ENCODE data around the gene PRKD2. TPM values are rescaled to one million over a fixed set of nuclear protein-coding genes. Genes with fewer than 3 reads are reported as not detected.

Gene PRKD2
- total RNA-seq, 5 donors from 2014 or later (not counting 1 experiment from before 2014, with no cell fraction given) = 121 to 145 (median 138) TPM

- ChIA-PET POLR2A (interaction anchor here (0.6 kb wide), 2 partner anchors 14 to 130 kb away, joined by 3 to 4 read pairs; no protein-coding TSS in a partner anchor), CTCF (interaction anchor here (0.5 to 3.5 kb wide), 7 partner anchors 9 to 24 kb away, joined by 4 to 23 read pairs (median 10); partner anchors contain the start of gene PRKD2 (in 1 of the 2))
- 98% methylated on average over 11 of the region's 11 CpGs for WGBS (ENCODE audit: insufficient coverage)
- Mint-ChIP-seq H3K9me3 (no peaks in the 10 kb centered on the region), H3K4me3 (no peak overlapping the region), H3K27ac (no peak overlapping the region), H3K4me1 (peaks cover 9 to 23% (median 21%) of the 10 kb centered on the region in 3 donors), H3K36me3 (peaks cover 33% of the 10 kb centered on the region), H3K27me3 (no peaks in the 10 kb centered on the region)
- DNase-seq = no peak
- H3K27me3 ChIP-seq (replicated peaks in 1 of 2; ENCODE audit: control insufficient read depth in 2 of 2, extremely low read depth in 1 of 2, insufficient read depth in 2 of 2, low read length in 1 of 2) = no peaks in the 10 kb centered on the region
- H3K4me3 ChIP-seq (ENCODE audit: control insufficient read depth in 1 of 2, extremely low read depth in 1 of 2, low read length in 1 of 2) = no peak overlapping the region
- H3K27ac ChIP-seq (ENCODE audit: low read length) = no peak overlapping the region
- peaks cover 1 to 23% of the 10 kb centered on the region in 2 experiments for H3K4me1 ChIP-seq (ENCODE audit: control insufficient read depth in 1 of 2, extremely low read depth in 1 of 2, insufficient read depth in 2 of 2, low read length in 2 of 2)
- H3K36me3 ChIP-seq (ENCODE audit: control insufficient read depth in 2 of 2, extremely low read depth in 1 of 2, insufficient read depth in 1 of 2, low read length in 1 of 2) = peaks cover 23 to 98% of the 10 kb centered on the region in 2 donors
- no peaks in the 10 kb centered on the region for H3K9me3 ChIP-seq
- no peak for ATAC-seq (replicated peaks in 1 of 4)
Measured at GRCh38 chr19:46727757-46728156, 10.8 kb upstream of the PRKD2 start.

GRCh38 chr19:46726971-46727501 is 10.1 kb upstream of the PRKD2 start:
- peaks cover 34% of the 10 kb centered on the region for H3K36me3 Mint-ChIP-seq
- ChIA-PET POLR2A (interaction anchor here in 1 of 2 donors (0.6 kb wide), 1 partner anchor 18 kb away, joined by 3 read pairs; no protein-coding TSS in a partner anchor), CTCF (interaction anchor here in 1 of 2 donors (0.6 kb wide), 1 partner anchor 15 kb away, joined by 6 read pairs; no protein-coding TSS in a partner anchor)
- Histone ChIP-seq H3K27ac (ENCODE audit: low read length) (no peak overlapping the region), H3K4me3 (ENCODE audit: control insufficient read depth in 1 of 2, extremely low read depth in 1 of 2, low read length in 1 of 2) (no peak overlapping the region), H3K9me3 (no peaks in the 10 kb centered on the region), H3K27me3 (replicated peaks in 1 of 2; ENCODE audit: control insufficient read depth in 2 of 2, extremely low read depth in 1 of 2, insufficient read depth in 2 of 2, low read length in 1 of 2) (no peaks in the 10 kb centered on the region), H3K36me3 (ENCODE audit: control insufficient read depth in 2 of 2, extremely low read depth in 1 of 2, insufficient read depth in 1 of 2, low read length in 1 of 2) (peaks cover 29 to 98% of the 10 kb centered on the region in 2 donors), H3K4me1 (ENCODE audit: control insufficient read depth in 1 of 2, extremely low read depth in 1 of 2, insufficient read depth in 2 of 2, low read length in 2 of 2) (peaks cover 4 to 30% of the 10 kb centered on the region in 2 experiments)
- peaks cover 11 to 26% (median 21%) of the 10 kb centered on the region in 3 donors for H3K4me1 Mint-ChIP-seq
- DNase-seq (no peak), ATAC-seq (replicated peaks in 1 of 4) (no peak)
- no peak overlapping the region for H3K4me3 Mint-ChIP-seq
- no peaks in the 10 kb centered on the region for H3K9me3 Mint-ChIP-seq
- H3K27me3 Mint-ChIP-seq = no peaks in the 10 kb centered on the region
- 96% methylated on average over 12 of the region's 14 CpGs for WGBS (ENCODE audit: insufficient coverage)
- H3K27ac Mint-ChIP-seq = no peak overlapping the region

GRCh38 chr19:46726551-46726950 is 9.6 kb upstream of the PRKD2 start:
- CTCF ChIA-PET = no interaction called here
- no peaks in the 10 kb centered on the region for H3K27me3 Mint-ChIP-seq
- no peak overlapping the region for H3K4me3 Mint-ChIP-seq
- no peak overlapping the region for H3K4me3 ChIP-seq (ENCODE audit: control insufficient read depth in 1 of 2, extremely low read depth in 1 of 2, low read length in 1 of 2)
- POLR2A ChIA-PET = no interaction called here
- no peak overlapping the region for H3K27ac ChIP-seq (ENCODE audit: low read length)
- DNase-seq = no peak
- no peaks in the 10 kb centered on the region for H3K27me3 ChIP-seq (replicated peaks in 1 of 2; ENCODE audit: control insufficient read depth in 2 of 2, extremely low read depth in 1 of 2, insufficient read depth in 2 of 2, low read length in 1 of 2)
- H3K9me3 ChIP-seq = no peaks in the 10 kb centered on the region
- peaks cover 11 to 24% (median 17%) of the 10 kb centered on the region in 3 donors for H3K4me1 Mint-ChIP-seq
- ATAC-seq (replicated peaks in 1 of 4) = no peak
- 97% methylated on average over 10 of the region's 10 CpGs for WGBS (ENCODE audit: insufficient coverage)
- peaks cover 4 to 35% of the 10 kb centered on the region in 2 experiments for H3K4me1 ChIP-seq (ENCODE audit: control insufficient read depth in 1 of 2, extremely low read depth in 1 of 2, insufficient read depth in 2 of 2, low read length in 2 of 2)
- peaks cover 32% of the 10 kb centered on the region for H3K36me3 Mint-ChIP-seq
- peaks cover 33 to 98% of the 10 kb centered on the region in 2 donors for H3K36me3 ChIP-seq (ENCODE audit: control insufficient read depth in 2 of 2, extremely low read depth in 1 of 2, insufficient read depth in 1 of 2, low read length in 1 of 2)
- no peak overlapping the region for H3K27ac Mint-ChIP-seq
- no peaks in the 10 kb centered on the region for H3K9me3 Mint-ChIP-seq

GRCh38 chr19:46725859-46726393 is 9.0 kb upstream of the PRKD2 start:
- Mint-ChIP-seq H3K36me3 (peaks cover 30% of the 10 kb centered on the region), H3K9me3 (no peaks in the 10 kb centered on the region), H3K27me3 (no peaks in the 10 kb centered on the region), H3K4me3 (no peak overlapping the region), H3K4me1 (peaks cover 10 to 28% (median 11%) of the 10 kb centered on the region in 3 donors), H3K27ac (no peak overlapping the region)
- ATAC-seq (replicated peaks in 1 of 4) (no peak), DNase-seq (no peak)
- H3K4me1 ChIP-seq (ENCODE audit: control insufficient read depth in 1 of 2, extremely low read depth in 1 of 2, insufficient read depth in 2 of 2, low read length in 2 of 2) = peaks cover 4 to 36% of the 10 kb centered on the region in 2 experiments
- H3K9me3 ChIP-seq = no peaks in the 10 kb centered on the region
- H3K4me3 ChIP-seq (ENCODE audit: control insufficient read depth in 1 of 2, extremely low read depth in 1 of 2, low read length in 1 of 2) = no peak overlapping the region
- no peak overlapping the region for H3K27ac ChIP-seq (ENCODE audit: low read length)
- ChIA-PET CTCF (interaction anchor here in 1 of 2 donors (0.6 kb wide), 1 partner anchor 8 kb away, joined by 4 read pairs; no protein-coding TSS in a partner anchor), POLR2A (no interaction called here)
- H3K36me3 ChIP-seq (ENCODE audit: control insufficient read depth in 2 of 2, extremely low read depth in 1 of 2, insufficient read depth in 1 of 2, low read length in 1 of 2) = peaks cover 34 to 95% of the 10 kb centered on the region in 2 donors
- no peaks in the 10 kb centered on the region for H3K27me3 ChIP-seq (replicated peaks in 1 of 2; ENCODE audit: control insufficient read depth in 2 of 2, extremely low read depth in 1 of 2, insufficient read depth in 2 of 2, low read length in 1 of 2)
- WGBS (ENCODE audit: insufficient coverage) = 94% methylated on average over 8 of the region's 9 CpGs

- WGBS (ENCODE audit: insufficient coverage) = 95% methylated on average over 22 of the region's 26 CpGs
- Mint-ChIP-seq H3K9me3 (no peaks in the 10 kb centered on the region), H3K27me3 (no peaks in the 10 kb centered on the region), H3K4me1 (peaks cover 10 to 32% (median 14%) of the 10 kb centered on the region in 3 donors), H3K27ac (no peak overlapping the region), H3K4me3 (no peak overlapping the region), H3K36me3 (peaks cover 30% of the 10 kb centered on the region)
- ChIA-PET CTCF (interaction anchor here (0.6 to 1.3 kb wide), 2 partner anchors 9 to 11 kb away, joined by 4 read pairs; no protein-coding TSS in a partner anchor), POLR2A (no interaction called here)
- Histone ChIP-seq H3K4me1 (ENCODE audit: control insufficient read depth in 1 of 2, extremely low read depth in 1 of 2, insufficient read depth in 2 of 2, low read length in 2 of 2) (peaks cover 4 to 39% of the 10 kb centered on the region in 2 experiments), H3K27me3 (replicated peaks in 1 of 2; ENCODE audit: control insufficient read depth in 2 of 2, extremely low read depth in 1 of 2, insufficient read depth in 2 of 2, low read length in 1 of 2) (no peaks in the 10 kb centered on the region), H3K9me3 (no peaks in the 10 kb centered on the region), H3K4me3 (ENCODE audit: control insufficient read depth in 1 of 2, extremely low read depth in 1 of 2, low read length in 1 of 2) (no peak overlapping the region), H3K36me3 (ENCODE audit: control insufficient read depth in 2 of 2, extremely low read depth in 1 of 2, insufficient read depth in 1 of 2, low read length in 1 of 2) (peaks cover 30 to 91% of the 10 kb centered on the region in 2 donors), H3K27ac (ENCODE audit: low read length) (no peak overlapping the region)
- DNase-seq = no peak
- ATAC-seq (replicated peaks in 1 of 4) = no peak
Measured at GRCh38 chr19:46725036-46725820, 8.3 kb upstream of the PRKD2 start.

GRCh38 chr19:46724468-46724867 is 7.6 kb upstream of the PRKD2 start:
- H3K4me1 ChIP-seq (ENCODE audit: control insufficient read depth in 1 of 2, extremely low read depth in 1 of 2, insufficient read depth in 2 of 2, low read length in 2 of 2) = peaks cover 4 to 46% of the 10 kb centered on the region in 2 experiments
- H3K4me3 Mint-ChIP-seq = no peak overlapping the region

More at GRCh38 chr19:46724468-46724867, 7.6 kb upstream of the PRKD2 start:
- no peak overlapping the region for H3K27ac ChIP-seq (ENCODE audit: low read length)
- ATAC-seq (replicated peaks in 1 of 4) = no peak
- peaks cover 34 to 86% of the 10 kb centered on the region in 2 donors for H3K36me3 ChIP-seq (ENCODE audit: control insufficient read depth in 2 of 2, extremely low read depth in 1 of 2, insufficient read depth in 1 of 2, low read length in 1 of 2)
- ChIA-PET POLR2A (no interaction called here), CTCF (interaction anchor here in 1 of 2 donors (1.3 kb wide), 1 partner anchor 10 kb away, joined by 4 read pairs; no protein-coding TSS in a partner anchor)
- H3K4me3 ChIP-seq (ENCODE audit: control insufficient read depth in 1 of 2, extremely low read depth in 1 of 2, low read length in 1 of 2) = no peak overlapping the region
- no peaks in the 10 kb centered on the region for H3K27me3 ChIP-seq (replicated peaks in 1 of 2; ENCODE audit: control insufficient read depth in 2 of 2, extremely low read depth in 1 of 2, insufficient read depth in 2 of 2, low read length in 1 of 2)
- no peak overlapping the region for H3K27ac Mint-ChIP-seq
- no peak for DNase-seq
- H3K36me3 Mint-ChIP-seq = peaks cover 30% of the 10 kb centered on the region
- H3K27me3 Mint-ChIP-seq = no peaks in the 10 kb centered on the region
- H3K4me1 Mint-ChIP-seq = peaks cover 13 to 34% (median 16%) of the 10 kb centered on the region in 3 donors
- H3K9me3 ChIP-seq = no peaks in the 10 kb centered on the region
- 93% methylated on average over 11 of the region's 20 CpGs for WGBS (ENCODE audit: insufficient coverage)
- H3K9me3 Mint-ChIP-seq = no peaks in the 10 kb centered on the region

Data from T-cell (primary cell).